ENCODE measurements around the gene RANBP6. TPM values are rescaled to one million over a fixed set of nuclear protein-coding genes. Genes with fewer than 3 reads are reported as not detected.
A peak's percentile ranks its signal among the peaks of the same experiment; 100 is the strongest.
"Not testable (repeated sequence)": the region's sequence is repeated elsewhere in the genome, so short reads cannot be mapped to it uniquely, and the experiment has no call there.

The RANBP6 gene
- total RNA-seq (10 to 100 TPM; 15.2 to 22.3 (median 18.6) TPM), polyA plus RNA-seq (10 to 100 TPM; 12.3 to 14.7 (median 12.7) TPM)
- long read RNA-seq, donor 1, full-length matches to known transcripts: 14 of 14 reads
- long read RNA-seq, donor 1, partial matches to known transcripts: 0 of 14 reads
- long read RNA-seq, donor 1, other reads (novel, unspliced or antisense): 0 of 14 reads
- long read RNA-seq, donor 2, full-length matches to known transcripts: 14 of 14 reads
- long read RNA-seq, donor 2, partial matches to known transcripts: 0 of 14 reads
- long read RNA-seq, donor 2, other reads (novel, unspliced or antisense): 0 of 14 reads

DNA sequence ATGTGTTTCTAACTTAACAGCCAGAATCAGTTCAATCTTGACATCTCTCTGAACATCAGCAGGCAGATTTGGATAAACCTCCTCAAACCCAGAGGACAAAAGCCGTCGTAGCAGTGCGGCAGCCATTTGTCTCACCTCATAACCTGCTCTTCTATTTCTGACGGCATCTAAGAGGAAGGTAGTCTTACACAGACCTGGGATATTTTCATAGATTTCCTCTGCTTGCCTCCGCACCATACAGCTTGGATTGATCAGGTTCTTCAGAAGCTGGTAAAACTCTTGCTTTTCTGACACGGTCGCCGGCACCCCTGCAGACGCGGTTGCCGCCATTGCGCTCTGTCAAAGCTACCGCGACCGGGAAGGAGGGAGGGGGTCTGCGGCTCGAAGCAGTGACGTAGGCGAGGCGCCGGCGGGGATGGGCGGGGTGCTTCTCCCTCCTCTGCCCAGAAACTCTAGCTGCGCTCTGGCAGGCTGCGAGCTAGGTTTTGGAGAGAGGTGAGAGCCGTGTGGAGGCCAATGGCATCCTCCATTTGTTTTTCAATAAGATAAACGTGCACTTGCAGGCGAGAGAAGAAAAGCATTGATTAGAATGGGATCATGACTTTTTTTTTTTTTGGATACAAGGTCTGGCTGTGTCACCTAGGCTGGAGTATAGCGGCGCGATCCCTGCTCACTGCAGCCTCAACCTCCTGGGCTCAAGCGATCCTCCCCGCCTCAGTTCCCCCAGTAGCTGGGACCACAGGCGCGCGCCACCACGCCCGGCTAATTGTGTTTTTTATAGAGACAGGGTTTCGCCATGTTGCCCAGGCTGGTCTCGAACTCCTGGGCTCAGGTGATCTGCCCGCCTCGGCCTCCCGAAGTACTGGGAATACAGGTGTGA is at the start of gene RANBP6:
Gene RANBP6, minus strand, starts transcription at position 347 of the 880 bp plus-strand sequence. Its CDS starts 17 bp downstream, at position 330.
- intact Hi-C loops (cut with DNase I; ENCODE audit: low total_unique reads): no loop called here
- WGBS, 5 donors: 10 to 14% (median 11%) methylated on average over 40 to 43 of the region's 43 CpGs
- H3K4me1 ChIP-seq: peaks cover 11 to 58% (median 33%) of the 10 kb centered on the region in 6 donors
- H3K27ac ChIP-seq: peak within 1 kb of the TSS; percentile 59 to 90 (median 82)
- H3K4me3 ChIP-seq: peak within 1 kb of the TSS; percentile 54 to 94 (median 74)
- H3K9me3 ChIP-seq: peaks cover 0 to 19% (median 4%) of the 10 kb centered on the region in 8 donors
- H3K36me3 ChIP-seq: peaks cover 0 to 38% (median 9%) of the 10 kb centered on the region in 6 donors
- TF ChIP-seq, protein P1, sequence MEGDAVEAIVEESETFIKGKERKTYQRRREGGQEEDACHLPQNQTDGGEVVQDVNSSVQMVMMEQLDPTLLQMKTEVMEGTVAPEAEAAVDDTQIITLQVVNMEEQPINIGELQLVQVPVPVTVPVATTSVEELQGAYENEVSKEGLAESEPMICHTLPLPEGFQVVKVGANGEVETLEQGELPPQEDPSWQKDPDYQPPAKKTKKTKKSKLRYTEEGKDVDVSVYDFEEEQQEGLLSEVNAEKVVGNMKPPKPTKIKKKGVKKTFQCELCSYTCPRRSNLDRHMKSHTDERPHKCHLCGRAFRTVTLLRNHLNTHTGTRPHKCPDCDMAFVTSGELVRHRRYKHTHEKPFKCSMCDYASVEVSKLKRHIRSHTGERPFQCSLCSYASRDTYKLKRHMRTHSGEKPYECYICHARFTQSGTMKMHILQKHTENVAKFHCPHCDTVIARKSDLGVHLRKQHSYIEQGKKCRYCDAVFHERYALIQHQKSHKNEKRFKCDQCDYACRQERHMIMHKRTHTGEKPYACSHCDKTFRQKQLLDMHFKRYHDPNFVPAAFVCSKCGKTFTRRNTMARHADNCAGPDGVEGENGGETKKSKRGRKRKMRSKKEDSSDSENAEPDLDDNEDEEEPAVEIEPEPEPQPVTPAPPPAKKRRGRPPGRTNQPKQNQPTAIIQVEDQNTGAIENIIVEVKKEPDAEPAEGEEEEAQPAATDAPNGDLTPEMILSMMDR (IDR thresholded peaks at IDR 0.05 in 8 of 11, conservative IDR thresholded peaks at IDR 0.05 in 3 of 11): no peak
- TF ChIP-seq POLR2AphosphoS5 (IDR thresholded peaks at IDR 0.05) (peak; percentile 93 to 96 (median 94)), POLR2A (IDR thresholded peaks at IDR 0.05) (peak in 2 of 3 donors; percentile 48 to 60)
- peak; percentile 98 for DNase-seq
- no peaks in the 10 kb centered on the region for H3K27me3 ChIP-seq (replicated peaks in 1 of 7)

DNA sequence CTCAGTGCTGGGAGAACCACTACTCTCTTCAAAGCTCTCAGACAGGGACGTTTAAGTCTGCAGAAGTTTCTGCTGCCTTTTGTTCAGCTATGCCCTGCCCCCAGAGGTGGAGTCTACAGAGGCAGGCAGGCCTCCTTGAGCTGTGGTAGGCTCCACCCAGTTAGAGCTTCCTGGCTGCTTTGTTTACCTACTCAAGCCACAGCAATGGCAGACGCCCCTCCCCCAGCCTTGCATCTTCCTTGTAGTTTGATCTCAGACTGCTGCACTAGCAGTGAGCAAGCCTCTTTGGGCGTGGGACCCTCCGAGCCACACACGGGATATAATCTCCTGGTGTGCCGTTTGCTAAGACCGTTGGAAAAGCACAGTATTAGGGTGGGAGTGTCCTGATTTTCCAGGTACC is 47.7 kb upstream of the RANBP6 start:
- intact Hi-C loops (cut with DNase I; ENCODE audit: low total_unique reads); H3K4me1 ChIP-seq; DNase-seq; H3K4me3 ChIP-seq; H3K27ac ChIP-seq; H3K9me3 ChIP-seq; H3K36me3 ChIP-seq: not testable (repeated sequence)
- 77 to 89% (median 85%) methylated on average over 6 to 7 of the region's 7 CpGs for WGBS, 5 donors
- peaks cover 0 to 12% (median 0%) of the 10 kb centered on the region in 7 donors for H3K27me3 ChIP-seq (replicated peaks in 1 of 7)

DNA sequence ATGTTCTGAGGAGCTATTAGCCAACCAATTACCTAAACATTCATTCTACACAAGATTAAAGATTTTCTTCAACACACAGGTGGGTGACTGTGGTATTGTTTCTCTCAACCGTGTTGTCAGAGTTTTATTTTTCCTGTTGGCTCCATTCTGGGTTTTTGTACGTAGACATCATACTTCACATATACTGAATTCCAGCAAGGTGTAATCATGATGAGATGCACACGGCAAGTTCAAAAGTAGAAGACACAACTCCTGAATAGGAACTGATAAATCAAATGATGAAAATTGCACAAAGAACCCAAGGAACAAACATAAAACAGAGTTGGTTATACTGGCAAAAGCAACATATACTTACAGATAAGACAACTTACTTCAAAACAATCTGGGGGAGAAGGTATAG is 40.2 kb upstream of the RANBP6 start:
- H3K27ac ChIP-seq: no peak overlapping the region
- H3K36me3 ChIP-seq: no peaks in the 10 kb centered on the region
- peaks cover 0 to 13% (median 7%) of the 10 kb centered on the region in 6 donors for H3K4me1 ChIP-seq
- WGBS, 5 donors: 68 to 77% (median 70%) methylated on average over 3 of the region's 3 CpGs
- no peaks in the 10 kb centered on the region for H3K27me3 ChIP-seq (replicated peaks in 1 of 7)
- no peak for TF ChIP-seq POLR2AphosphoS5 (IDR thresholded peaks at IDR 0.05)
- TF ChIP-seq POLR2A (IDR thresholded peaks at IDR 0.05): no peak
- TF ChIP-seq, protein P1 (IDR thresholded peaks at IDR 0.05 in 8 of 11, conservative IDR thresholded peaks at IDR 0.05 in 3 of 11): no peak
- H3K4me3 ChIP-seq: no peak overlapping the region
- DNase-seq: no peak
- no peaks in the 10 kb centered on the region for H3K9me3 ChIP-seq
- intact Hi-C loops (cut with DNase I; ENCODE audit: low total_unique reads): loop anchor here (10.0 kb wide), 1 partner anchor 249 kb away; no protein-coding TSS in a partner anchor

DNA sequence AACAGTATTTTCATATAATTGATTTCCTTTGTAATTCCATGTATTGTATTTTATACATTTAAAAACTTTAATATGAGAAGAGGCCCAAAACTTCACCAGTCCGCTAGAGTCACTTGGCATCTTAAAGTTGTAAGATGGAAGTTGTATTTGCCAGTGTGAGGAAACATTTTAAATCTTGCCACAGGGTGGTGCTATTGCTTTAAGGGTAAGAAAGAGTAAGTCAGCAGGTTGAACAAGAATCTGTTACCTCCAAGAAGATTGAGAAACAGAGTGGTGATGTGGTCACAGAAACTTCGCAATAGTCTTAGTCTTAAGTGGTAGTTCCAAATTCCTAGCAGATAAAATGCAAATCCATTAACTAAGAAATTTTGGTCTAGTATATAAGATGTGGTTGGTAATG is 39.8 kb upstream of the RANBP6 start:
- Histone ChIP-seq H3K36me3 (no peaks in the 10 kb centered on the region), H3K27me3 (replicated peaks in 1 of 7) (no peaks in the 10 kb centered on the region), H3K27ac (no peak overlapping the region), H3K4me1 (peaks cover 0 to 13% (median 7%) of the 10 kb centered on the region in 6 donors), H3K4me3 (no peak overlapping the region), H3K9me3 (no peaks in the 10 kb centered on the region)
- no peak for DNase-seq
- no peak for TF ChIP-seq POLR2A (IDR thresholded peaks at IDR 0.05)
- TF ChIP-seq, protein P1 (IDR thresholded peaks at IDR 0.05 in 8 of 11, conservative IDR thresholded peaks at IDR 0.05 in 3 of 11): peak in 10 of 11 experiments; percentile 21 to 59 (median 42)
- intact Hi-C loops (cut with DNase I; ENCODE audit: low total_unique reads): loop anchor here (10.0 kb wide), 1 partner anchor 250 kb away; no protein-coding TSS in a partner anchor
- 23 to 42% (median 29%) methylated on average over 2 of the region's 2 CpGs for WGBS, 5 donors

All from spleen (tissue), 13 donors.